Loucy (cell line): Measurements from ENCODE around the gene ASTL.
A peak's percentile ranks its signal among the peaks of the same experiment; 100 is the strongest.

Experiments used
- H2AFZ ChIP-seq: fragments of 200-600 bp; sonication (generic); 2 replicates; pipeline ENCODE4 v1.6.0; 2016; ENCODE audit warnings: antibody characterized with exemption, mild to moderate bottlenecking, low read length, moderate library complexity
- H3F3A ChIP-seq: fragments of 200-600 bp; 2 replicates; pipeline ENCODE4 v1.6.0; 2016; ENCODE audit warnings: antibody characterized with exemption, low read depth, mild to moderate bottlenecking
- H3K27me3 ChIP-seq: fragments of 200-600 bp; sonication (generic); 2 replicates; pipeline ENCODE4 v1.6.1; 2014; ENCODE audit warnings: low read length, mild to moderate bottlenecking; ENCODE audit not compliant: insufficient read depth, poor library complexity, severe bottlenecking
- H3K36me3 ChIP-seq: fragments of 200-600 bp; sonication (generic); 2 replicates; pipeline ENCODE4 v1.6.1; 2016; ENCODE audit warnings: low read length; ENCODE audit not compliant: insufficient read depth
- H3K4me1 ChIP-seq: fragments of 200-600 bp; sonication (generic); 2 replicates; pipeline ENCODE4 v1.5.1; 2014; ENCODE audit warnings: low read length, mild to moderate bottlenecking; ENCODE audit not compliant: insufficient read depth, poor library complexity, severe bottlenecking
- H3K4me2 ChIP-seq: fragments of 200-600 bp; sonication (generic); 2 replicates; pipeline ENCODE4 v1.6.0; 2014; ENCODE audit warnings: antibody characterized with exemption, low read length, low read depth, mild to moderate bottlenecking; ENCODE audit not compliant: poor library complexity, severe bottlenecking
- H3K4me3 ChIP-seq: fragments of 200-600 bp; sonication (generic); 2 replicates; pipeline ENCODE4 v1.5.1; 2014; ENCODE audit warnings: low read length, mild to moderate bottlenecking, mixed read lengths; ENCODE audit not compliant: poor library complexity, severe bottlenecking
- H3K79me2 ChIP-seq: fragments of 200-600 bp; sonication (generic); 2 replicates; pipeline ENCODE4 v1.6.1; 2014; ENCODE audit warnings: low read length; ENCODE audit not compliant: insufficient read depth
- H3K9ac ChIP-seq: fragments of 200-600 bp; sonication (generic); 2 replicates; pipeline ENCODE4 v1.6.0; 2014; ENCODE audit warnings: mild to moderate bottlenecking, low read depth, low read length, moderate library complexity; ENCODE audit not compliant: poor library complexity, severe bottlenecking
- H3K9me2 ChIP-seq: fragments of 200-600 bp; sonication (generic); replicated peaks from 2 replicates; pipeline ENCODE4 v1.6.1; 2016; ENCODE audit warnings: low read depth, low read length, mixed read lengths
- H3K9me3 ChIP-seq: fragments of 200-600 bp; sonication (generic); 2 replicates; pipeline ENCODE4 v1.6.1; 2014; ENCODE audit warnings: mild to moderate bottlenecking, antibody characterized with exemption, low read length, low read depth; ENCODE audit not compliant: insufficient read depth
- H4K20me1 ChIP-seq: fragments of 200-600 bp; sonication (generic); 2 replicates; pipeline ENCODE4 v1.6.0; 2014; ENCODE audit warnings: antibody characterized with exemption, low read length, mild to moderate bottlenecking; ENCODE audit not compliant: insufficient read depth, poor library complexity, severe bottlenecking
- CTCF ChIP-seq: fragments of 200-600 bp; sonication (generic); conservative IDR thresholded peaks from 2 replicates; pipeline ENCODE4 v1.5.1; 2014; ENCODE audit warnings: mild to moderate bottlenecking, antibody characterized with exemption, low read length
- EZH2phosphoT487 ChIP-seq: fragments of 200-600 bp; IDR thresholded peaks from 2 replicates; pipeline ENCODE4 v1.6.1; 2018; ENCODE audit warnings: antibody characterized with exemption, mild to moderate bottlenecking, moderate library complexity, borderline replicate concordance

The ASTL gene

GRCh38 chr2:96103187-96103601, 35.1 kb downstream of the ASTL start:
- no peak overlapping the region for H3K4me2 ChIP-seq
- no peaks in the 10 kb centered on the region for H3F3A ChIP-seq
- TF ChIP-seq EZH2phosphoT487: no peak
- TF ChIP-seq CTCF: no peak
- H3K4me1 ChIP-seq: peaks cover 14% of the 10 kb centered on the region
- no peaks in the 10 kb centered on the region for H3K79me2 ChIP-seq
- H4K20me1 ChIP-seq: no peaks in the 10 kb centered on the region
- H2AFZ ChIP-seq: peak overlapping the region; percentile 66; the same call in 1 of the 2 replicates
- no peaks in the 10 kb centered on the region for H3K36me3 ChIP-seq
- H3K9me3 ChIP-seq: no peaks in the 10 kb centered on the region
- no peaks in the 10 kb centered on the region for H3K27me3 ChIP-seq
- no peaks in the 10 kb centered on the region for H3K9me2 ChIP-seq
- H3K4me3 ChIP-seq: no peak overlapping the region
- H3K9ac ChIP-seq: peak overlapping the region; percentile 35

- no peaks in the 10 kb centered on the region for H3K36me3 ChIP-seq
- no peaks in the 10 kb centered on the region for H3K9me3 ChIP-seq
- no peak overlapping the region for H3K4me2 ChIP-seq
- no peak overlapping the region for H3K4me3 ChIP-seq
- no peaks in the 10 kb centered on the region for H4K20me1 ChIP-seq
- H3F3A ChIP-seq: no peaks in the 10 kb centered on the region
- H3K27me3 ChIP-seq: no peaks in the 10 kb centered on the region
- no peak overlapping the region for H2AFZ ChIP-seq
- no peak overlapping the region for H3K9ac ChIP-seq
- no peak for TF ChIP-seq EZH2phosphoT487
- no peak for TF ChIP-seq CTCF
- no peaks in the 10 kb centered on the region for H3K79me2 ChIP-seq
- no peaks in the 10 kb centered on the region for H3K9me2 ChIP-seq
- H3K4me1 ChIP-seq: peaks cover 14% of the 10 kb centered on the region
Measured at GRCh38 chr2:96102596-96103186, 35.6 kb downstream of the ASTL start.

- no peak for TF ChIP-seq CTCF
- no peak for TF ChIP-seq EZH2phosphoT487
- Histone ChIP-seq H3K36me3 (no peaks in the 10 kb centered on the region), H4K20me1 (no peaks in the 10 kb centered on the region), H2AFZ (no peak overlapping the region), H3K4me3 (no peak overlapping the region), H3K27me3 (no peaks in the 10 kb centered on the region), H3K4me1 (peaks cover 14% of the 10 kb centered on the region), H3K9me3 (no peaks in the 10 kb centered on the region), H3K9me2 (no peaks in the 10 kb centered on the region), H3F3A (no peaks in the 10 kb centered on the region), H3K9ac (peak overlapping the region; percentile 64), H3K4me2 (no peak overlapping the region), H3K79me2 (no peaks in the 10 kb centered on the region)
Measured at GRCh38 chr2:96100893-96101304, 37.4 kb downstream of the ASTL start.
